Heart left ventricle (tissue), 13 donors: Measurements from ENCODE around the gene TCL1A.

Experiments used
- POLR2A ChIP-seq, 2 donors: fragments of 450-650 bp; IDR thresholded peaks; one replicate each; pipeline ENCODE4 v1.6.1; 2017; ENCODE audit warnings: antibody characterized with exemption in 2 of 2, mild to moderate bottlenecking in 2 of 2, moderate library complexity in 2 of 2
- TF ChIP-seq, protein P1 (sequence below), 12 donors: fragments of 200-600 bp; sonication (generic) in 4 of 12; IDR thresholded peaks; one replicate each; pipeline versions ENCODE4 v1.5.0 to v1.8.0; 2018 to 2022; ENCODE audit warnings: antibody characterized with exemption in 12 of 12, mild to moderate bottlenecking in 5 of 12
- donor health status: ischemic (EF 13 %, LVEDD 7.1; RV severe dilation, severe dysfunction).
- donor health status: DM: no; HTN: yes; CAD: no.
- donor health status: DM: no; HTN: no; CAD: no.
- donor health status: ischemic (EF 25% LVEDD 6.9; RV normal size, moderate dysfunction).
- donor health status: ischemic (EF 25% LVEDD 5.7; RV mildly dilated, moderate dysfunction).
- donor health status: ischemic (EF 35%, LVEDD 5.7; RV mildly dilated, moderate dysfunction).
- donor health status: nonischemic (EF 11% LVEDD 7.7; RV severe dilation, severe dysfunction).
- donor health status: DM: yes; HTN: yes; CAD: no.
- donor health status: PGD.
- donor health status: ischemic (EF 29% LVEDD 5.4; RV normal size, mild dysfunction).
- donor health status: nonischemic (EF 23%, LVEDD 6.1; RV moderate dilation, normal function).

DNA sequence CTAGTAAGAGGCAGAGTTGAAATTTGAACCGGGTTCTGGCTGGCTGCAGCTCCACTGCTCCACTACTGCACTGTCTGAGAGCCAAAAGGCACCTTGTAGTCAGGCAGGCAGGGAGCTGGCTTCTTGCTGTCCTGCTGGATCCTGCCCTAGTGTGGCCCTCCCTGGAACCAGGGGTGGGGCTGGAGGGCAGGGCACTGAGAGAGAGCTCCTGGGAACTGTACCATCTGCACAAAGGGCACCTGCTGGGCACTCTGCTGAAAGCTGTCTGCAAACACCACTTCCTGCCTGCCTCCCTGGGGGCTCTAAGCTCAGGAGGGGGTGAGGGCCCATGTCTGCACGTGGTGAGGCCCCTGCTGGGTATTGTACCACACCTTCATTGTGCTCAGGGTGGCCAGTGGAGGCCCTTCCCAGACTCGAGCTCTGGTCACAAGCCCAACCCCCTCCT, 46.7 kb downstream of the TCL1A start:
- TF ChIP-seq, protein P1, sequence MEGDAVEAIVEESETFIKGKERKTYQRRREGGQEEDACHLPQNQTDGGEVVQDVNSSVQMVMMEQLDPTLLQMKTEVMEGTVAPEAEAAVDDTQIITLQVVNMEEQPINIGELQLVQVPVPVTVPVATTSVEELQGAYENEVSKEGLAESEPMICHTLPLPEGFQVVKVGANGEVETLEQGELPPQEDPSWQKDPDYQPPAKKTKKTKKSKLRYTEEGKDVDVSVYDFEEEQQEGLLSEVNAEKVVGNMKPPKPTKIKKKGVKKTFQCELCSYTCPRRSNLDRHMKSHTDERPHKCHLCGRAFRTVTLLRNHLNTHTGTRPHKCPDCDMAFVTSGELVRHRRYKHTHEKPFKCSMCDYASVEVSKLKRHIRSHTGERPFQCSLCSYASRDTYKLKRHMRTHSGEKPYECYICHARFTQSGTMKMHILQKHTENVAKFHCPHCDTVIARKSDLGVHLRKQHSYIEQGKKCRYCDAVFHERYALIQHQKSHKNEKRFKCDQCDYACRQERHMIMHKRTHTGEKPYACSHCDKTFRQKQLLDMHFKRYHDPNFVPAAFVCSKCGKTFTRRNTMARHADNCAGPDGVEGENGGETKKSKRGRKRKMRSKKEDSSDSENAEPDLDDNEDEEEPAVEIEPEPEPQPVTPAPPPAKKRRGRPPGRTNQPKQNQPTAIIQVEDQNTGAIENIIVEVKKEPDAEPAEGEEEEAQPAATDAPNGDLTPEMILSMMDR (IDR thresholded peaks at IDR 0.05) = no peak
- TF ChIP-seq POLR2A (IDR thresholded peaks at IDR 0.05) = no peak
